22Rv1 (cell line): Measurements from ENCODE around the gene CDKN1B.

ENCODE experiments used
- H3K27ac ChIP-seq: fragments of 450-650 bp; 2 replicates; pipeline ENCODE4 v1.5.1; 2017
- ZFX ChIP-seq: fragments of 450-650 bp; IDR thresholded peaks from 2 replicates; pipeline ENCODE4 v1.6.1; 2017; ENCODE audit warnings: antibody characterized with exemption, borderline replicate concordance
- TF ChIP-seq, protein P1 (sequence below): fragments of 450-650 bp; IDR thresholded peaks from 2 replicates; pipeline ENCODE4 v1.5.1; 2017; ENCODE audit warnings: mild to moderate bottlenecking

CDKN1B gene

DNA sequence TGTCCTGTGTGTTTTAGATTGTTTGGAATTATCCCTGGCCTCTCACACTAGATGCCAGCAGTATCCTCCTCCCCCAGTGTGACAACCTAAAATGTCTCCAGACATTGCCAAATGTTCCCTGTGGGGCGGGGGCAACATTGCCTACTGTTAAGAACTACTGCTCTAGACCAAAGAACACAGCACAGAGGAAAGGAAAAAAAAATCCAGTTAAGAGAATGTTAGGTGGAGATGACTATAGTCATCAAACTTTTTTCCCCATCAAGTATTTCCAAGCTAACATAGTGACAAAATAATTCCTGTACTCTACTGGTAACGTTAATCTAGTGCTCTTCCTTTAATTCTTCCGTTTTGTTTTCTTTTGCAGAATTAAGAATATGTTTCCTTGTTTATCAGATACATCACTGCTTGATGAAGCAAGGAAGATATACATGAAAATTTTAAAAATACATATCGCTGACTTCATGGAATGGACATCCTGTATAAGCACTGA, 3.5 kb downstream of the CDKN1B start:
- TF ChIP-seq ZFX, result no peak
- TF ChIP-seq, protein P1, sequence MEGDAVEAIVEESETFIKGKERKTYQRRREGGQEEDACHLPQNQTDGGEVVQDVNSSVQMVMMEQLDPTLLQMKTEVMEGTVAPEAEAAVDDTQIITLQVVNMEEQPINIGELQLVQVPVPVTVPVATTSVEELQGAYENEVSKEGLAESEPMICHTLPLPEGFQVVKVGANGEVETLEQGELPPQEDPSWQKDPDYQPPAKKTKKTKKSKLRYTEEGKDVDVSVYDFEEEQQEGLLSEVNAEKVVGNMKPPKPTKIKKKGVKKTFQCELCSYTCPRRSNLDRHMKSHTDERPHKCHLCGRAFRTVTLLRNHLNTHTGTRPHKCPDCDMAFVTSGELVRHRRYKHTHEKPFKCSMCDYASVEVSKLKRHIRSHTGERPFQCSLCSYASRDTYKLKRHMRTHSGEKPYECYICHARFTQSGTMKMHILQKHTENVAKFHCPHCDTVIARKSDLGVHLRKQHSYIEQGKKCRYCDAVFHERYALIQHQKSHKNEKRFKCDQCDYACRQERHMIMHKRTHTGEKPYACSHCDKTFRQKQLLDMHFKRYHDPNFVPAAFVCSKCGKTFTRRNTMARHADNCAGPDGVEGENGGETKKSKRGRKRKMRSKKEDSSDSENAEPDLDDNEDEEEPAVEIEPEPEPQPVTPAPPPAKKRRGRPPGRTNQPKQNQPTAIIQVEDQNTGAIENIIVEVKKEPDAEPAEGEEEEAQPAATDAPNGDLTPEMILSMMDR, result no peak

DNA sequence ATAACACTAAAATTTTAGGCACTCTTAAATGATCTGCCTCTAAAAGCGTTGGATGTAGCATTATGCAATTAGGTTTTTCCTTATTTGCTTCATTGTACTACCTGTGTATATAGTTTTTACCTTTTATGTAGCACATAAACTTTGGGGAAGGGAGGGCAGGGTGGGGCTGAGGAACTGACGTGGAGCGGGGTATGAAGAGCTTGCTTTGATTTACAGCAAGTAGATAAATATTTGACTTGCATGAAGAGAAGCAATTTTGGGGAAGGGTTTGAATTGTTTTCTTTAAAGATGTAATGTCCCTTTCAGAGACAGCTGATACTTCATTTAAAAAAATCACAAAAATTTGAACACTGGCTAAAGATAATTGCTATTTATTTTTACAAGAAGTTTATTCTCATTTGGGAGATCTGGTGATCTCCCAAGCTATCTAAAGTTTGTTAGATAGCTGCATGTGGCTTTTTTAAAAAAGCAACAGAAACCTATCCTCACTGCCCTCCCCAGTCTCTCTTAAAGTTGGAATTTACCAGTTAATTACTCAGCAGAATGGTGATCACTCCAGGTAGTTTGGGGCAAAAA, 4.1 kb downstream of the CDKN1B start:
- TF ChIP-seq, protein P1, result no peak
- no peak for TF ChIP-seq ZFX
- peak overlapping the region; percentile 100 for H3K27ac ChIP-seq

More for the DNA sequence above, 3.5 kb downstream of the CDKN1B start:
- H3K27ac ChIP-seq, result peak overlapping the region; percentile 100

DNA sequence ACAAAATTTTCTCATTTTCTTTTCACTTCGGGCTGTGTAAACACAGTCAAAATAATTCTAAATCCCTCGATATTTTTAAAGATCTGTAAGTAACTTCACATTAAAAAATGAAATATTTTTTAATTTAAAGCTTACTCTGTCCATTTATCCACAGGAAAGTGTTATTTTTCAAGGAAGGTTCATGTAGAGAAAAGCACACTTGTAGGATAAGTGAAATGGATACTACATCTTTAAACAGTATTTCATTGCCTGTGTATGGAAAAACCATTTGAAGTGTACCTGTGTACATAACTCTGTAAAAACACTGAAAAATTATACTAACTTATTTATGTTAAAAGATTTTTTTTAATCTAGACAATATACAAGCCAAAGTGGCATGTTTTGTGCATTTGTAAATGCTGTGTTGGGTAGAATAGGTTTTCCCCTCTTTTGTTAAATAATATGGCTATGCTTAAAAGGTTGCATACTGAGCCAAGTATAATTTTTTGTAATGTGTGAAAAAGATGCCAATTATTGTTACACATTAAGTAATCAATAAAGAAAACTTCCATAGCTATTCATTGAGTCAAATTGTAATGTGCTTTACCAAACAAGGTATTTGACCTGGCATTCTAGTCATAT, 4.8 kb downstream of the CDKN1B start:
- TF ChIP-seq, protein P1, result no peak
- no peak for TF ChIP-seq ZFX
- peak overlapping the region; percentile 100 for H3K27ac ChIP-seq

GRCh38 chr12:12722435-12723148, 5.4 kb downstream of the CDKN1B start:
- peak overlapping the region; percentile 100 for H3K27ac ChIP-seq
- TF ChIP-seq, protein P1, result no peak
- no peak for TF ChIP-seq ZFX

DNA sequence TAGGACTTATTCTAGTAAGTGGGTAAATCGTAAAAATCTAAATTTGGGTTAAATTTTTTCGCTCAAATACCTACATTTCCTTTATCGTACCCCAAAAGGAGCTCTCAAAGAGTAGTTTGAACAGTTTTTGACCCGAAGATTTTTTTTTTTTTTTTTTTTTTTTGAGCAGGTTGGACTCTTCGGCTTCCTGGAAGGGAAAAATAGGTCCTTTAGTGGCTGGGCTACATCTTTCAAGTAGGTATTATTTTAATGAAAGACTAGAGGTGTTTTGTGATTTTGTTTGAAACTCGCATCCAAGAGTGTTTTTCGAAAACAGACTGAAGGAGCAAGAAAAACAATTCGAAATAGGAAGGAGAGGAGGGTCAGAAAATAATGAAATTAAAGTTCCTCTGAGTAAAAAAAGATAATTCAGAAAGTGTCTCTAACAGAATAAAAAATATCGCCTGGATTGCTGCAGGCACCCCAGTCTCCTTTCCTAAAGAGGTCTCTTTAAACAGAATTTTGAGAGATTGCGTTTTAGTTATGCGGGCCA, 6.0 kb downstream of the CDKN1B start:
- no peak for TF ChIP-seq ZFX
- TF ChIP-seq, protein P1, result no peak
- peak overlapping the region; percentile 100 for H3K27ac ChIP-seq

- TF ChIP-seq, protein P1, result no peak
- no peak for TF ChIP-seq ZFX
- H3K27ac ChIP-seq, result peak overlapping the region; percentile 100
Observed at GRCh38 chr12:12723681-12724420, 6.7 kb downstream of the CDKN1B start.
